Suprapubic skin (tissue), 4 donors: ENCODE results near the gene BSND. TPM values are rescaled to one million over a fixed set of nuclear protein-coding genes. Genes with fewer than 3 reads are reported as not detected.

Source experiments
- DNase-seq, 2 donors: peaks; one replicate each; pipeline ENCODE4 v3.0.0-alpha.2; 2019; ENCODE audit warnings: low spot score in 2 of 2
- H3K27ac ChIP-seq: fragments of 200-600 bp; sonication (generic); one replicate; pipeline ENCODE4 v1.5.1; 2019
- H3K27me3 ChIP-seq: fragments of 200-600 bp; sonication (generic); one replicate; pipeline ENCODE4 v1.5.1; 2019
- H3K36me3 ChIP-seq: fragments of 200-600 bp; sonication (generic); one replicate; pipeline ENCODE4 v1.5.1; 2019
- H3K4me1 ChIP-seq: fragments of 200-600 bp; sonication (generic); one replicate; pipeline ENCODE4 v1.5.1; 2019
- H3K4me3 ChIP-seq: fragments of 200-600 bp; sonication (generic); one replicate; pipeline ENCODE4 v1.5.1; 2019; ENCODE audit warnings: mild to moderate bottlenecking
- H3K9me3 ChIP-seq: fragments of 200-600 bp; sonication (generic); one replicate; pipeline ENCODE4 v1.5.1; 2019
- CTCF ChIP-seq, 2 donors: fragments of 200-600 bp in 1 of 2; fragments of 450-650 bp in 1 of 2; sonication (generic) in 1 of 2; IDR thresholded peaks; one replicate each; pipeline ENCODE4 v1.5.1; 2016 to 2019; ENCODE audit warnings: antibody characterized with exemption in 2 of 2, mild to moderate bottlenecking in 1 of 2, moderate library complexity in 1 of 2
- EP300 ChIP-seq: sonication (generic); formaldehyde crosslinking; IDR thresholded peaks from one replicate; pipeline ENCODE4 v1.6.1; 2017; ENCODE audit warnings: antibody characterized with exemption
- POLR2A ChIP-seq, 2 donors: fragments of 450-650 bp; IDR thresholded peaks; one replicate each; pipeline ENCODE4 v1.6.1; 2017; ENCODE audit warnings: antibody characterized with exemption in 2 of 2, mild to moderate bottlenecking in 2 of 2, moderate library complexity in 2 of 2
- POLR2AphosphoS5 ChIP-seq, 3 donors: sonication (generic); formaldehyde crosslinking; IDR thresholded peaks; one replicate each; pipeline ENCODE4 v1.6.1; 2017; ENCODE audit warnings: antibody characterized with exemption in 3 of 3
- WGBS: methylation state at CpG from one replicate; pipeline ENCODE4 v1.1.5; 2018; 5-methylcytosine and 5-hydroxymethylcytosine counted together
- total RNA-seq, 4 donors: library from RNA; depleted of rRNA; stranded (reverse); fragments of >200 nt; gene quantifications; one replicate each; pipeline ENCODE4 v1.1.0, GENCODE V29; 2016

BSND gene
- total RNA-seq, 4 donors from 2014 or later, result not detected

- whole genome bisulfite sequencing, result 87% methylated on average over 4 of the region's 4 CpGs
- H3K36me3 ChIP-seq, result no peaks in the 10 kb centered on the region
- no peak for TF ChIP-seq CTCF (IDR thresholded peaks at IDR 0.05)
- TF ChIP-seq EP300, result no peak
- no peak for TF ChIP-seq POLR2AphosphoS5 (IDR thresholded peaks at IDR 0.05)
- no peak for TF ChIP-seq POLR2A (IDR thresholded peaks at IDR 0.05)
Measured at GRCh38 chr1:54952950-54953718, 45.6 kb upstream of the BSND start.

GRCh38 chr1:54953846-54954245, 44.9 kb upstream of the BSND start:
- Histone ChIP-seq H3K27ac (no peak overlapping the region), H3K36me3 (no peaks in the 10 kb centered on the region), H3K9me3 (no peaks in the 10 kb centered on the region), H3K27me3 (no peaks in the 10 kb centered on the region), H3K4me1 (peaks cover 8% of the 10 kb centered on the region), H3K4me3 (no peak overlapping the region)
- 96% methylated on average over 3 of the region's 3 CpGs for WGBS
- TF ChIP-seq POLR2A (IDR thresholded peaks at IDR 0.05), result no peak
- no peak for TF ChIP-seq CTCF (IDR thresholded peaks at IDR 0.05)
- no peak for TF ChIP-seq EP300
- no peak for TF ChIP-seq POLR2AphosphoS5 (IDR thresholded peaks at IDR 0.05)
- DNase-seq, result no peak

More at GRCh38 chr1:54952950-54953718, 45.6 kb upstream of the BSND start:
- no peak for DNase-seq
- H3K27ac ChIP-seq, result no peak overlapping the region
- peaks cover 8% of the 10 kb centered on the region for H3K4me1 ChIP-seq
- H3K4me3 ChIP-seq, result no peak overlapping the region
- no peaks in the 10 kb centered on the region for H3K9me3 ChIP-seq
- H3K27me3 ChIP-seq, result no peaks in the 10 kb centered on the region

GRCh38 chr1:54955359-54955758, 43.4 kb upstream of the BSND start:
- Histone ChIP-seq H3K27me3 (no peaks in the 10 kb centered on the region), H3K4me3 (no peak overlapping the region), H3K27ac (no peak overlapping the region), H3K9me3 (no peaks in the 10 kb centered on the region), H3K36me3 (no peaks in the 10 kb centered on the region), H3K4me1 (peaks cover 3% of the 10 kb centered on the region)
- TF ChIP-seq EP300 (no peak), POLR2AphosphoS5 (IDR thresholded peaks at IDR 0.05) (no peak), POLR2A (IDR thresholded peaks at IDR 0.05) (no peak), CTCF (IDR thresholded peaks at IDR 0.05) (no peak)
- 36% methylated on average over 1 of the region's 1 CpG for WGBS
- no peak for DNase-seq

GRCh38 chr1:54956726-54957125, 42.0 kb upstream of the BSND start:
- 94% methylated on average over 4 of the region's 4 CpGs for WGBS
- Histone ChIP-seq H3K27me3 (no peaks in the 10 kb centered on the region), H3K27ac (no peak overlapping the region), H3K4me3 (no peak overlapping the region), H3K9me3 (no peaks in the 10 kb centered on the region), H3K36me3 (no peaks in the 10 kb centered on the region), H3K4me1 (no peaks in the 10 kb centered on the region)
- TF ChIP-seq CTCF (IDR thresholded peaks at IDR 0.05), result no peak
- TF ChIP-seq EP300, result no peak
- TF ChIP-seq POLR2A (IDR thresholded peaks at IDR 0.05), result no peak
- TF ChIP-seq POLR2AphosphoS5 (IDR thresholded peaks at IDR 0.05), result no peak
- no peak for DNase-seq

GRCh38 chr1:54959241-54959640, 39.5 kb upstream of the BSND start:
- H3K27me3 ChIP-seq, result no peaks in the 10 kb centered on the region
- no peak overlapping the region for H3K4me3 ChIP-seq
- H3K36me3 ChIP-seq, result no peaks in the 10 kb centered on the region
- no peak for TF ChIP-seq POLR2AphosphoS5 (IDR thresholded peaks at IDR 0.05)
- TF ChIP-seq CTCF (IDR thresholded peaks at IDR 0.05), result no peak
- TF ChIP-seq EP300, result no peak
- TF ChIP-seq POLR2A (IDR thresholded peaks at IDR 0.05), result no peak
- DNase-seq, result no peak
- H3K4me1 ChIP-seq, result no peaks in the 10 kb centered on the region
- H3K9me3 ChIP-seq, result no peaks in the 10 kb centered on the region
- H3K27ac ChIP-seq, result no peak overlapping the region
- WGBS, result 59% methylated on average over 3 of the region's 3 CpGs
